DND-41 (cell line): Measurements from ENCODE around the gene BMERB1.

ENCODE experiments used
- ATAC-seq: fragments of 200-7000 bp; cut with Tn5 transposase; 3 replicates; pipeline ENCODE4 v1.9.1; 2021; ENCODE audit warnings: low read depth; ENCODE audit not compliant: insufficient read depth
- DNase-seq: peaks from one replicate; pipeline ENCODE4 v3.0.0-alpha.2; 2020
- H2AFZ ChIP-seq: 2 replicates; pipeline ENCODE4 v1.6.0; 2012; ENCODE audit warnings: low read depth, low read length
- H3K27ac ChIP-seq: 2 replicates; pipeline ENCODE4 v1.5.1; 2012; ENCODE audit warnings: low read length, inconsistent platforms
- H3K27me3 ChIP-seq: fragments of 200-600 bp; sonication (generic); 2 replicates; pipeline ENCODE4 v1.6.0; 2012; ENCODE audit warnings: low read length, mild to moderate bottlenecking, inconsistent platforms; ENCODE audit not compliant: insufficient read depth, poor library complexity
- H3K36me3 ChIP-seq: 2 replicates; pipeline ENCODE4 v1.5.1; 2012; ENCODE audit warnings: low read length, inconsistent platforms; ENCODE audit not compliant: insufficient read depth
- H3K4me1 ChIP-seq: 2 replicates; pipeline ENCODE4 v1.5.1; 2012; ENCODE audit warnings: mild to moderate bottlenecking, low read length; ENCODE audit not compliant: insufficient read depth
- H3K4me2 ChIP-seq: 2 replicates; pipeline ENCODE4 v1.6.0; 2012; ENCODE audit warnings: mild to moderate bottlenecking, moderate library complexity, low read length, inconsistent platforms; ENCODE audit not compliant: insufficient read depth
- H3K4me3 ChIP-seq, 2 experiments: fragments of 200-600 bp in 1 of 2; shearing (Covaris generic) in 1 of 2; 2 replicates each; pipeline ENCODE4 v1.5.1; 2012 to 2016; ENCODE audit warnings: inconsistent platforms in 2 of 2, low read length in 2 of 2, mild to moderate bottlenecking in 2 of 2, low read depth in 1 of 2, moderate library complexity in 1 of 2
- H3K79me2 ChIP-seq: 2 replicates; pipeline ENCODE4 v1.6.0; 2012; ENCODE audit warnings: low read length, inconsistent platforms; ENCODE audit not compliant: insufficient read depth
- H3K9ac ChIP-seq: 2 replicates; pipeline ENCODE4 v1.6.0; 2012; ENCODE audit warnings: low read depth, mild to moderate bottlenecking, inconsistent platforms, low read length, moderate library complexity
- H3K9me3 ChIP-seq: 2 replicates; pipeline ENCODE4 v1.5.1; 2012; ENCODE audit warnings: low read length, moderate library complexity, mild to moderate bottlenecking, inconsistent platforms; ENCODE audit not compliant: insufficient read depth, severe bottlenecking
- H4K20me1 ChIP-seq: 2 replicates; pipeline ENCODE4 v1.6.0; 2012; ENCODE audit warnings: low read length; ENCODE audit not compliant: insufficient read depth
- EZH2 ChIP-seq: IDR thresholded peaks from 3 replicates; pipeline ENCODE4 v1.6.1; 2012; ENCODE audit warnings: borderline replicate concordance, low read depth, mild to moderate bottlenecking, moderate library complexity, low read length, inconsistent platforms; ENCODE audit not compliant: severe bottlenecking
- TF ChIP-seq, protein P1 (sequence below): IDR thresholded peaks from 2 replicates; pipeline ENCODE4 v1.5.1; 2012; ENCODE audit warnings: borderline replicate concordance, low read length, moderate library complexity, mild to moderate bottlenecking; ENCODE audit not compliant: poor library complexity, severe bottlenecking; ENCODE audit errors: extremely low read depth

BMERB1 gene

DNA sequence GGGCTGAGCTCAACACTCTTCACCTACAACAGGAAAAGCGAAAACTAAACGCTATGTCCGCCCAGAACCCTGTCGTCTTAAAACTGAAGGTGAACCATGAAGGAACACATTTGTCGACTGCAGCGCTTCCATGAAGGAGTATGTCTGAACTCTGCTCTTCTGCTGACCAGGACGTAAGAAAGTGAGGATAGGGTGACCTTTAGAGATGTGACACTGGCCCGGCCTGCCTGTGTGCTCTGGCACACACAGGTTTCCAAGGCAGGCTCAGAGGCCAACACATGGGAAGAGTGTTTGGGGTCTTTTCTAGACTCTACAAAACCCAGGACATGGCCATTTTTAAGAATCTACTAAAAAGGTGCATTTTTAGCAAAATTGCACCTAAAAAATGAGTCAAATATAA lies 187.5 kb downstream of the BMERB1 start:
- H3K4me3 ChIP-seq, result no peak overlapping the region
- H4K20me1 ChIP-seq, result no peaks in the 10 kb centered on the region
- no peak overlapping the region for H3K4me2 ChIP-seq
- H3K36me3 ChIP-seq, result peaks cover 94% of the 10 kb centered on the region
- no peaks in the 10 kb centered on the region for H3K27me3 ChIP-seq
- H3K9me3 ChIP-seq, result no peaks in the 10 kb centered on the region
- no peaks in the 10 kb centered on the region for H3K4me1 ChIP-seq
- ATAC-seq, result no peak
- H2AFZ ChIP-seq, result no peak overlapping the region
- H3K27ac ChIP-seq, result no peak overlapping the region
- DNase-seq, result no peak
- 0 out of 2 replicates have a peak, but pooled peaks cover 2% of the 10 kb centered on the region for H3K79me2 ChIP-seq
- TF ChIP-seq, protein P1, sequence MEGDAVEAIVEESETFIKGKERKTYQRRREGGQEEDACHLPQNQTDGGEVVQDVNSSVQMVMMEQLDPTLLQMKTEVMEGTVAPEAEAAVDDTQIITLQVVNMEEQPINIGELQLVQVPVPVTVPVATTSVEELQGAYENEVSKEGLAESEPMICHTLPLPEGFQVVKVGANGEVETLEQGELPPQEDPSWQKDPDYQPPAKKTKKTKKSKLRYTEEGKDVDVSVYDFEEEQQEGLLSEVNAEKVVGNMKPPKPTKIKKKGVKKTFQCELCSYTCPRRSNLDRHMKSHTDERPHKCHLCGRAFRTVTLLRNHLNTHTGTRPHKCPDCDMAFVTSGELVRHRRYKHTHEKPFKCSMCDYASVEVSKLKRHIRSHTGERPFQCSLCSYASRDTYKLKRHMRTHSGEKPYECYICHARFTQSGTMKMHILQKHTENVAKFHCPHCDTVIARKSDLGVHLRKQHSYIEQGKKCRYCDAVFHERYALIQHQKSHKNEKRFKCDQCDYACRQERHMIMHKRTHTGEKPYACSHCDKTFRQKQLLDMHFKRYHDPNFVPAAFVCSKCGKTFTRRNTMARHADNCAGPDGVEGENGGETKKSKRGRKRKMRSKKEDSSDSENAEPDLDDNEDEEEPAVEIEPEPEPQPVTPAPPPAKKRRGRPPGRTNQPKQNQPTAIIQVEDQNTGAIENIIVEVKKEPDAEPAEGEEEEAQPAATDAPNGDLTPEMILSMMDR, result no peak
- TF ChIP-seq EZH2, result no peak
- H3K9ac ChIP-seq, result no peak overlapping the region

DNA sequence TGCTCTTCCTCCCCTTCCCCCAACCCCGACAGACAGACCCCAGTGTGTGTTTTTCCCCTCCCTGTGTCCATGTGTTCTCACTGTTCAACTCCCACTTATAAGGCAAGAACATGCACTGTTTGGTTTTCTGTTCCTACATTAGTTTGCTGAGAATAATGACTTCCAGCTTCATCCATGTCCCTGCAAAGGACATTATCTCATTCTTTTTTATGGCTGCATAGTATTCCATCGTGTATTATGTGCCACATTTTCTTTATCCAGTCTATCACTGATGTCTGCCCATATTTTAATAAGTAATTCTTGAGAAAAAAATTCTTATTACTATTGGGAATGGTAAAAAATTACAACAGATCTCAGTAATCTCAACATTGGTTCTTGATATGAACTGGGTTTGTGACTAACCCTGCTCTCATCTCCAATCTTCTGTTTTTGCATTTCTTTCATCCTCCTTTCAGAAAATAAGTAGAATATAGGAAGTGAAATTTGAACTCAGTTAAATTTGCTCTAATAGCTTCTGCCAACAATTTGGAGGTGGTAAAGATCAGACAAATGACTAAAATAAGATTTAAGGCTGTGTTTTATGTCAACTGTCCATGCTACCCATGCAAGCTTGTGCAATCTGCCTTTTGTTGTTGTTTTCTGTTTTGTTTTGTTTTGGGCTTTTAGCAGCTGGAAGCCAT lies 197.5 kb downstream of the BMERB1 start:
- no peak for TF ChIP-seq EZH2
- TF ChIP-seq, protein P1, result no peak
- no peak overlapping the region for H3K9ac ChIP-seq
- no peaks in the 10 kb centered on the region for H3K27me3 ChIP-seq
- DNase-seq, result no peak
- no peak overlapping the region for H3K4me2 ChIP-seq
- H3K36me3 ChIP-seq, result peaks cover 73% of the 10 kb centered on the region
- H3K4me1 ChIP-seq, result 0 out of 2 replicates have a peak, but pooled peaks cover under 1% of the 10 kb centered on the region
- ATAC-seq, result no peak
- no peaks in the 10 kb centered on the region for H3K9me3 ChIP-seq
- peaks cover 3% of the 10 kb centered on the region; the same call in 1 of the 2 replicates for H4K20me1 ChIP-seq
- H3K27ac ChIP-seq, result no peak overlapping the region
- no peak overlapping the region for H2AFZ ChIP-seq
- peaks cover 16% of the 10 kb centered on the region for H3K79me2 ChIP-seq
- H3K4me3 ChIP-seq, result no peak overlapping the region

DNA sequence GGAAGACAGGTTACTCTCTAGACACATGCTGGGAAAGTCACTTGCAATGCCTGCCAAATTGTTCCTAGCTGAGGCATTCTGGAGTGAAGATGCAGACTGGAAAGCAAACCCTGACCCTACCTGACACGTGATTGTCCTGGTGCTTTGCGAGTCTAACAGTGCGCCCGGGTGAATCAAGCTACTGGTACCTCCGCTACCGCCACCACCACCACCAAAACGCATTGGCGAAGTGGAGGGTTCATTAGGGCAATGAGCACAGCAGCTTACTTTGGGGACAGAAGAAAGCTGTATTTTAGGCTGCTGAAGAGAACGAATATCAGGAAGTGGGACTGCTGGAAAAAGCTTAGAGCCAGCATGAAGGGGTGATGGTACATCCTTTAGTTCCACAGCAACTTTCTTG lies 201.5 kb downstream of the BMERB1 start:
- peaks cover 40% of the 10 kb centered on the region for H3K79me2 ChIP-seq
- H3K27me3 ChIP-seq, result no peaks in the 10 kb centered on the region
- peaks cover 82% of the 10 kb centered on the region for H3K36me3 ChIP-seq
- TF ChIP-seq, protein P1, result no peak
- TF ChIP-seq EZH2, result no peak
- no peaks in the 10 kb centered on the region for H3K9me3 ChIP-seq
- no peak overlapping the region for H3K27ac ChIP-seq
- H3K4me1 ChIP-seq, result peaks cover 11% of the 10 kb centered on the region
- peaks cover 17% of the 10 kb centered on the region for H4K20me1 ChIP-seq
- H2AFZ ChIP-seq, result no peak overlapping the region
- H3K4me2 ChIP-seq, result no peak overlapping the region
- no peak for DNase-seq
- no peak for ATAC-seq
- no peak overlapping the region for H3K9ac ChIP-seq
- no peak overlapping the region for H3K4me3 ChIP-seq

DNA sequence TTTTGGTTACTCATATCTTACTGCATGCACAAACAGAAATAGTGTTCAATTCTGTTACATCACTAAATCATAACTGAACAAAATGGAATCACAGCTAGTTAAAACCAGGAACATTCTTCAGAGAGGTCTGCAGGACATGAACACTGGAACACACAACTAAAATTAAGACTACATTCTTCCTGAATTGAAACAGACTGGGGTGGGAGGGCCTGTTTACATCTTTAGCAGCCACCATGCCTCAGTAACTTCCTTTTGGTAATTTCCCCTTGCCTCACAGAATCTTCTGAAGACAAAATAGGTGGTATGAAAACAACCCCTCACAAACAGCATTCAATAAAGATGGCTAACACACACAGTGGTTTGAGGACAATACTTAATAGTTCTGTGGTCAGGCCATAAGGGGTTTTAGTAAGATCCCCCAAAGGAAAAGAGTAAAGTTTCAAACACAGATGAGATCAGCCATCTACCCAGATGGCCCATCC lies 202.0 kb downstream of the BMERB1 start:
- H3K4me3 ChIP-seq, result no peak overlapping the region
- H3K4me2 ChIP-seq, result no peak overlapping the region
- no peak overlapping the region for H3K9ac ChIP-seq
- peaks cover 16% of the 10 kb centered on the region for H3K4me1 ChIP-seq
- DNase-seq (no peak), ATAC-seq (no peak)
- H3K79me2 ChIP-seq, result peaks cover 45% of the 10 kb centered on the region
- peaks cover 78% of the 10 kb centered on the region for H3K36me3 ChIP-seq
- H2AFZ ChIP-seq, result no peak overlapping the region
- no peaks in the 10 kb centered on the region for H3K27me3 ChIP-seq
- peaks cover 17% of the 10 kb centered on the region for H4K20me1 ChIP-seq
- no peaks in the 10 kb centered on the region for H3K9me3 ChIP-seq
- no peak overlapping the region for H3K27ac ChIP-seq
- no peak for TF ChIP-seq EZH2
- TF ChIP-seq, protein P1, result no peak
